NB4 (cell line): ENCODE measurements around the gene OR6V1.

Experiments
- CTCF ChIP-seq: IDR thresholded peaks from one replicate; pipeline ENCODE4 v1.5.1; 2012; ENCODE audit warnings: low read depth, low read length
- MAX ChIP-seq: IDR thresholded peaks from 2 replicates; pipeline ENCODE4 v1.6.1; 2011; ENCODE audit warnings: low read depth, low read length
- POLR2A ChIP-seq: IDR thresholded peaks from 2 replicates; pipeline ENCODE4 v1.6.1; 2011; ENCODE audit warnings: mild to moderate bottlenecking; ENCODE audit not compliant: insufficient read length; ENCODE audit errors: extremely low read depth

GRCh38 chr7:143050931-143051330 lies 1.2 kb upstream of the OR6V1 start:
- TF ChIP-seq CTCF, result no peak
- TF ChIP-seq POLR2A, result no peak
- TF ChIP-seq MAX, result no peak
